Measurements from ENCODE around the gene ASPRV1. TPM values are rescaled to one million over a fixed set of nuclear protein-coding genes. Genes with fewer than 3 reads are reported as not detected.

Gene ASPRV1
- total and polyA plus RNA-seq, 5 donors from 2014 or later, result 0.62 to 1.7 (median 1.1) TPM

GRCh38 chr2:69935011-69935410, 26.4 kb downstream of the ASPRV1 start:
- peaks cover 50% of the 10 kb centered on the region for H3K36me3 ChIP-seq (ENCODE audit: control insufficient read depth, insufficient read depth, low read length)

DNA sequence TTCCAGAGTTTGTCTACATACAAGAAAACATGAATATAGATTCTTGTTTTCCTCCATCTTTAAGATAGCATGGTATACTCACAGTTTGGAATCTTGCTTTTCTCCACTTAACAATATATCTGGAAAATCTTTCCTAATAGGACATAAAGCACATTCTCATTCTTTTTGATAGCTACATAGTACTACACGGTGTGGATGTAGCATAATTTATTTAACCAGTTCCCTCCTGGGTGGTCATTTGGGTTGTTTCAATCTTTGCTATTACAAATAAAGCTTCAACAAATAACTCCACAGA, 26.9 kb downstream of the ASPRV1 start:
- Histone ChIP-seq H3K36me3 (ENCODE audit: control insufficient read depth, insufficient read depth, low read length) (peaks cover 46% of the 10 kb centered on the region), H3K27ac (ENCODE audit: insufficient read depth, low read length, poor library complexity, severe bottlenecking) (no peak overlapping the region), H3K4me3 (ENCODE audit: low read depth, low read length) (no peak overlapping the region), H3K4me1 (ENCODE audit: control insufficient read depth, insufficient read depth, low read length, poor library complexity, severe bottlenecking) (no peaks in the 10 kb centered on the region), H3K27me3 (ENCODE audit: control insufficient read depth, insufficient read depth, low read length) (no peaks in the 10 kb centered on the region), H3K9me3 (ENCODE audit: control insufficient read depth in 2 of 2, low read length in 2 of 2) (no peaks in the 10 kb centered on the region)
- no peaks in the 10 kb centered on the region for H3K9me3 Mint-ChIP-seq
- no peak overlapping the region for H3K4me3 Mint-ChIP-seq
- peak overlapping the region in 1 of 3 donors; percentile 2 for H3K27ac Mint-ChIP-seq
- H3K4me1 Mint-ChIP-seq, result peaks cover 12 to 26% (median 18%) of the 10 kb centered on the region in 4 donors
- H3K27me3 Mint-ChIP-seq, result no peaks in the 10 kb centered on the region
- peaks cover 60% of the 10 kb centered on the region for H3K36me3 Mint-ChIP-seq
- no peak for DNase-seq
- ATAC-seq (ENCODE audit: low read depth in 2 of 2), result no peak

More at GRCh38 chr2:69935011-69935410, 26.4 kb downstream of the ASPRV1 start:
- Mint-ChIP-seq H3K4me1 (peaks cover 10 to 26% (median 15%) of the 10 kb centered on the region in 4 donors), H3K36me3 (peaks cover 59% of the 10 kb centered on the region), H3K27ac (no peak overlapping the region), H3K27me3 (no peaks in the 10 kb centered on the region), H3K4me3 (no peak overlapping the region), H3K9me3 (no peaks in the 10 kb centered on the region)
- H3K4me3 ChIP-seq (ENCODE audit: low read depth, low read length), result no peak overlapping the region
- no peak for DNase-seq
- H3K27me3 ChIP-seq (ENCODE audit: control insufficient read depth, insufficient read depth, low read length), result no peaks in the 10 kb centered on the region
- H3K27ac ChIP-seq (ENCODE audit: insufficient read depth, low read length, poor library complexity, severe bottlenecking), result no peak overlapping the region
- no peaks in the 10 kb centered on the region for H3K9me3 ChIP-seq (ENCODE audit: control insufficient read depth in 2 of 2, low read length in 2 of 2)
- H3K4me1 ChIP-seq (ENCODE audit: control insufficient read depth, insufficient read depth, low read length, poor library complexity, severe bottlenecking), result no peaks in the 10 kb centered on the region
- ATAC-seq (ENCODE audit: low read depth in 2 of 2), result no peak

- Histone ChIP-seq H3K36me3 (ENCODE audit: control insufficient read depth, insufficient read depth, low read length) (peaks cover 44% of the 10 kb centered on the region), H3K27me3 (ENCODE audit: control insufficient read depth, insufficient read depth, low read length) (no peaks in the 10 kb centered on the region), H3K9me3 (ENCODE audit: control insufficient read depth in 2 of 2, low read length in 2 of 2) (no peaks in the 10 kb centered on the region), H3K4me1 (ENCODE audit: control insufficient read depth, insufficient read depth, low read length, poor library complexity, severe bottlenecking) (no peaks in the 10 kb centered on the region), H3K27ac (ENCODE audit: insufficient read depth, low read length, poor library complexity, severe bottlenecking) (no peak overlapping the region), H3K4me3 (ENCODE audit: low read depth, low read length) (no peak overlapping the region)
- ATAC-seq (ENCODE audit: low read depth in 2 of 2), result no peak
- peaks cover 61% of the 10 kb centered on the region for H3K36me3 Mint-ChIP-seq
- no peaks in the 10 kb centered on the region for H3K27me3 Mint-ChIP-seq
- peaks cover 15 to 30% (median 21%) of the 10 kb centered on the region in 4 donors for H3K4me1 Mint-ChIP-seq
- no peak overlapping the region for H3K4me3 Mint-ChIP-seq
- peak overlapping the region; percentile 2 to 42 (median 38) for H3K27ac Mint-ChIP-seq
- no peak for DNase-seq
- no peaks in the 10 kb centered on the region for H3K9me3 Mint-ChIP-seq
These were observed 27.4 kb downstream of the ASPRV1 start for GRCh38 chr2:69933839-69934613.

- Histone ChIP-seq H3K27ac (ENCODE audit: insufficient read depth, low read length, poor library complexity, severe bottlenecking) (no peak overlapping the region), H3K9me3 (ENCODE audit: control insufficient read depth in 2 of 2, low read length in 2 of 2) (no peaks in the 10 kb centered on the region), H3K36me3 (ENCODE audit: control insufficient read depth, insufficient read depth, low read length) (peaks cover 38% of the 10 kb centered on the region), H3K4me3 (ENCODE audit: low read depth, low read length) (no peak overlapping the region), H3K27me3 (ENCODE audit: control insufficient read depth, insufficient read depth, low read length) (no peaks in the 10 kb centered on the region), H3K4me1 (ENCODE audit: control insufficient read depth, insufficient read depth, low read length, poor library complexity, severe bottlenecking) (no peaks in the 10 kb centered on the region)
- Mint-ChIP-seq H3K27ac (peak overlapping the region; percentile 38 to 49 (median 42)), H3K4me1 (peaks cover 15 to 32% (median 22%) of the 10 kb centered on the region in 4 donors), H3K9me3 (no peaks in the 10 kb centered on the region), H3K4me3 (no peak overlapping the region), H3K36me3 (peaks cover 56% of the 10 kb centered on the region), H3K27me3 (no peaks in the 10 kb centered on the region)
- DNase-seq, result no peak
- no peak for ATAC-seq (ENCODE audit: low read depth in 2 of 2)
These were observed 28.1 kb downstream of the ASPRV1 start for GRCh38 chr2:69933254-69933828.

DNA sequence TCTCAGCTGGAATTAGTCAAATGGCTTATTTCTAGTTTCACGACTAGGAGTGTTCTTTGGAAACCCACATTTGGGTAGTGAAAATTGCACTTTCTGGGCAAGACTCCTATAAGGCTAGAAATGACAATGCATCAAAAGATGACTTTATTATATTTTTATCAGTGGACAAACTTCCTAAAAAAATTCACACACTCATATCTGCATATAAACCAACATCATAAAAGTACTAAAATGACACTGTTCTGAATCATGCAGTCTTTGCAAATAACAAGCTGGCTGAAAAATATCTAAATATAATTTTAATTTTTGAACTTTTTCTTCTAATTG, 28.9 kb downstream of the ASPRV1 start:
- DNase-seq (no peak), ATAC-seq (ENCODE audit: low read depth in 2 of 2) (no peak)
- Histone ChIP-seq H3K27ac (ENCODE audit: insufficient read depth, low read length, poor library complexity, severe bottlenecking) (no peak overlapping the region), H3K4me3 (ENCODE audit: low read depth, low read length) (no peak overlapping the region), H3K36me3 (ENCODE audit: control insufficient read depth, insufficient read depth, low read length) (peaks cover 33% of the 10 kb centered on the region), H3K9me3 (ENCODE audit: control insufficient read depth in 2 of 2, low read length in 2 of 2) (no peaks in the 10 kb centered on the region), H3K4me1 (ENCODE audit: control insufficient read depth, insufficient read depth, low read length, poor library complexity, severe bottlenecking) (no peaks in the 10 kb centered on the region), H3K27me3 (ENCODE audit: control insufficient read depth, insufficient read depth, low read length) (no peaks in the 10 kb centered on the region)
- Mint-ChIP-seq H3K27ac (peak overlapping the region in 1 of 3 donors; percentile 37), H3K9me3 (no peaks in the 10 kb centered on the region), H3K36me3 (peaks cover 55% of the 10 kb centered on the region), H3K4me3 (no peak overlapping the region), H3K27me3 (no peaks in the 10 kb centered on the region), H3K4me1 (peaks cover 15 to 33% (median 22%) of the 10 kb centered on the region in 4 donors)

GRCh38 chr2:69931832-69932595, 29.4 kb downstream of the ASPRV1 start:
- no peaks in the 10 kb centered on the region for H3K9me3 ChIP-seq (ENCODE audit: control insufficient read depth in 2 of 2, low read length in 2 of 2)
- Mint-ChIP-seq H3K36me3 (peaks cover 50% of the 10 kb centered on the region), H3K9me3 (no peaks in the 10 kb centered on the region), H3K27ac (peak overlapping the region; percentile 29 to 79 (median 37)), H3K4me3 (no peak overlapping the region), H3K27me3 (no peaks in the 10 kb centered on the region), H3K4me1 (peaks cover 15 to 35% (median 24%) of the 10 kb centered on the region in 4 donors)
- no peak overlapping the region for H3K4me3 ChIP-seq (ENCODE audit: low read depth, low read length)
- H3K27ac ChIP-seq (ENCODE audit: insufficient read depth, low read length, poor library complexity, severe bottlenecking), result no peak overlapping the region
- ATAC-seq (ENCODE audit: low read depth in 2 of 2) (no peak), DNase-seq (no peak)
- H3K36me3 ChIP-seq (ENCODE audit: control insufficient read depth, insufficient read depth, low read length), result peaks cover 27% of the 10 kb centered on the region
- H3K4me1 ChIP-seq (ENCODE audit: control insufficient read depth, insufficient read depth, low read length, poor library complexity, severe bottlenecking), result no peaks in the 10 kb centered on the region
- H3K27me3 ChIP-seq (ENCODE audit: control insufficient read depth, insufficient read depth, low read length), result no peaks in the 10 kb centered on the region

GRCh38 chr2:69926849-69927515, 34.4 kb downstream of the ASPRV1 start:
- Mint-ChIP-seq H3K27ac (peak overlapping the region in 1 of 3 donors; percentile 45), H3K36me3 (peaks cover 42% of the 10 kb centered on the region), H3K4me1 (peaks cover 10 to 38% (median 20%) of the 10 kb centered on the region in 4 donors), H3K9me3 (no peaks in the 10 kb centered on the region), H3K4me3 (no peak overlapping the region), H3K27me3 (no peaks in the 10 kb centered on the region)
- ATAC-seq (ENCODE audit: low read depth in 2 of 2) (no peak), DNase-seq (no peak)
- Histone ChIP-seq H3K27ac (ENCODE audit: insufficient read depth, low read length, poor library complexity, severe bottlenecking) (no peak overlapping the region), H3K27me3 (ENCODE audit: control insufficient read depth, insufficient read depth, low read length) (no peaks in the 10 kb centered on the region), H3K4me3 (ENCODE audit: low read depth, low read length) (no peak overlapping the region), H3K9me3 (ENCODE audit: control insufficient read depth in 2 of 2, low read length in 2 of 2) (no peaks in the 10 kb centered on the region), H3K4me1 (ENCODE audit: control insufficient read depth, insufficient read depth, low read length, poor library complexity, severe bottlenecking) (no peaks in the 10 kb centered on the region), H3K36me3 (ENCODE audit: control insufficient read depth, insufficient read depth, low read length) (peaks cover 18% of the 10 kb centered on the region)
